Subcutaneous abdominal adipose tissue (tissue), 5 donors: Measurements from ENCODE around the gene RNF115.
"Not testable (repeated sequence)": the region's sequence is repeated elsewhere in the genome, so short reads cannot be mapped to it uniquely, and the experiment has no call there.

Experiments used
- H3K27ac ChIP-seq: one replicate; pipeline ENCODE4 v1.7.0; 2013; ENCODE audit warnings: low read depth, mild to moderate bottlenecking, inconsistent platforms, low read length, moderate library complexity
- H3K27me3 ChIP-seq, 5 donors: one replicate each; pipeline ENCODE4 v1.7.0; 2013; ENCODE audit warnings: low read length in 5 of 5, inconsistent platforms in 1 of 5; ENCODE audit not compliant: control insufficient read depth in 5 of 5, insufficient read depth in 4 of 5
- H3K36me3 ChIP-seq, 5 donors: one replicate each; pipeline ENCODE4 v1.7.0; 2013; ENCODE audit warnings: low read length in 5 of 5; ENCODE audit not compliant: control insufficient read depth in 5 of 5, insufficient read depth in 5 of 5
- H3K4me1 ChIP-seq, 5 donors: one replicate each; pipeline ENCODE4 v1.7.0; 2013; ENCODE audit warnings: low read length in 5 of 5, mild to moderate bottlenecking in 3 of 5, moderate library complexity in 1 of 5; ENCODE audit not compliant: control insufficient read depth in 5 of 5, insufficient read depth in 5 of 5
- H3K4me3 ChIP-seq, 5 donors: one replicate each; pipeline ENCODE4 v1.7.0; 2013; ENCODE audit warnings: low read length in 5 of 5, low read depth in 1 of 5
- H3K9ac ChIP-seq, 5 donors: one replicate each; pipeline ENCODE4 v1.7.0; 2013; ENCODE audit warnings: low read length in 5 of 5, mild to moderate bottlenecking in 4 of 5, moderate library complexity in 3 of 5
- H3K9me3 ChIP-seq, 5 donors: one replicate each; pipeline ENCODE4 v1.7.0; 2013; ENCODE audit warnings: low read length in 5 of 5; ENCODE audit not compliant: control insufficient read depth in 5 of 5
- donor health status: healthy.
- donor health status: healthy.
- donor health status: healthy.
- donor health status: healthy.
- donor health status: healthy.

Gene RNF115

DNA sequence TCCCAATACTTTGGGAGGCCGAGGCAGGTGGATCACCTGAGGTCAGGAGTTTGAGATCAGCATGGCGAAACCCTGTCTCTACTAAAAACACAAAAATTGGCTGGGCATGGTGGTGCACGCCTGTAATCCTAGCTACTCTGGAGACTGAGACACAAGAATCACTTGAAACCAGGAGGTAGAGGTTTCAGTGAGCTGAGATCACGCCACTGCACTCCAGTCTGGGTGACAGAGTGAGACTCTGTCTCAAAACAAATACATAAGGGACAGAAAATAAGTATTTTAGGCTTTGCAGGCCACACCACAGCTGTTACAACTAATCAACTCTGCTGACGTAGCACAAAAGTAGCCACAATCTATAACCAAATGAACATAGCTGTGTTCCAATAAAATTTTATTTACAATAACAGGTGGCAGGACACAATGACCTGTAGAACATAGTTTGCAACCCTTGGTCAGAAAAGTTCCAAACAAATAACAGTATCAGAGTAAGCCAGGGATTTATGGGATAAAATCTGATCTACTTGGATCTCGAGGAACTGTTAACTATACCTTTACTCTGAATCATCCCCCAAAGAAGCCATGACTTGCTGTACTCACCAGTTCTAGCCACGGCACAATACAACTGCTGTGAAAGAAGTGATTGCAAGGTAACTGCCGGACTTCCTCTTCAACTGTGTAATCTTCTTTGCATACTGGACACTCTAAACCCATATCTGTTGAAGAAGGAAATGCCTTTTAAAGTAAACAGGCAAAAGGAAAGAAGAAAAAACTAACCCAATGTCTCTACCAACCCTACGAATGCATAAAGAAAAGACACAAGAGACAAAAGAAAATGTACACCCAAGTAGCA lies 76.3 kb downstream of the RNF115 start:
- Histone ChIP-seq H3K36me3 (peaks cover 36 to 77% (median 70%) of the 10 kb centered on the region in 5 donors), H3K27me3 (no peaks in the 10 kb centered on the region), H3K4me3 (no peak overlapping the region), H3K4me1 (peaks cover 0 to 9% (median 6%) of the 10 kb centered on the region in 5 donors), H3K9me3 (no peaks in the 10 kb centered on the region), H3K9ac (no peak overlapping the region), H3K27ac (no peak overlapping the region)

DNA sequence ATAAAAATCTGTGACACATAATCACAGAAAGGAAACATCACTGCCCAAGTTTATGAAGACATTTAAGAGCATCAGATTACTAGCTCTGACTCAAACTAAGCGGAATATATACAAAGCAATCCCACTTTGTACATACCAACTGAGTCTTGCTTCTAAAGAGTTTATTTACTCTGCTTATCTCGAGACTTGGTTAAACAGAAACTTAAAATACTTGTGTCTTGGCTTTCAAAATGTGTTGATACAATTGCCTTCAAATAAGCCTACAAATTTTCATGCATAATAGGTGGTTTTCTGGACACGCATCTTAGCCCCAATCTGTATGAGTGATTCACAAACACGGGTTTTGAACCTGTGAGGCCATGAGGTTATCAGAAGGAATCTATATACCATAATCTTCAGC lies 83.6 kb downstream of the RNF115 start:
- Histone ChIP-seq H3K27me3 (no peaks in the 10 kb centered on the region), H3K36me3 (peaks cover 16 to 39% (median 26%) of the 10 kb centered on the region in 5 donors), H3K9me3 (no peaks in the 10 kb centered on the region), H3K4me1 (no peaks in the 10 kb centered on the region), H3K27ac (no peak overlapping the region), H3K4me3 (no peak overlapping the region), H3K9ac (no peak overlapping the region)

DNA sequence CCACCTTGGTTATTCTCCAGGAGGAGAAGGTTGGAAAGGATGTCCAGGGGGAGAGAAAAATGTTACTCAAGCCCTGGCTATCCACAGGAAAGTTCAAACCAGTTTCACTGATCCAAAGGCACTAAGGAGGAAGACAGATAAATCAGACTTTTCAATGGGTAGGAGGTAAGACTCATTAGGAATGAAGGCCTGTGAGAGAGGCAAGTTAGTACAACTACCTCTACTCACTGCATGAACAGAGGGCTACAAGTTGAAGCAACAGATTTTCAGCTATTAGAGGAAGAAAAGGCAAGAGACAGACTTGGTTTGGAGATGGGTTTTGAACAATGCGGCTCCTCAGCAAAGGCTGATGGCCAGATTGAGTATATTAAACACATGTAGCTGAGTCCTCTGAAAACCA lies 87.7 kb downstream of the RNF115 start:
- Histone ChIP-seq H3K27me3 (no peaks in the 10 kb centered on the region), H3K9ac (no peak overlapping the region), H3K4me1 (no peaks in the 10 kb centered on the region)

DNA sequence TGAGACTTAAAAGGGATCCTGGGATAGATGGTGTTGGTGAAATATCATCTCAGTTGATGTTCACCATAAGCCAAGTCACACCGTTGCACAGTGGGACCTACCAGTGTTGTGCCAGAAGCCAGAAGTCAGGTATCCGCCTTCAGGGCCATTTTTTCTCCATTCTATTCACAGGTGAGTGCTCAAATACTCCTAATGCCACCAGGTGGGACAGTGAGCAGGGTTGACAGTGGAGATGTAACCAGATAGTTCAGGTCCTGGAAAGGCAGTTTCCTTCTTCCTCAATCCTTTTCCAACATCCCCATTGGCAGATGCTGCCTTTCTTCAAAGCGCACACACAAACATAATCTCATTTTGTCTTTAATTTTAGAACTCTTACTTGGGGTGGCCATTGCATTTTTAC lies 93.0 kb downstream of the RNF115 start:
- H3K4me1 ChIP-seq, result peaks cover 0 to 6% (median 0%) of the 10 kb centered on the region in 5 donors
- no peak overlapping the region for H3K9ac ChIP-seq
- H3K4me3 ChIP-seq, result no peak overlapping the region
- no peaks in the 10 kb centered on the region for H3K27me3 ChIP-seq
- no peaks in the 10 kb centered on the region for H3K9me3 ChIP-seq
- no peak overlapping the region for H3K27ac ChIP-seq
- H3K36me3 ChIP-seq, result peaks cover 0 to 4% (median 0%) of the 10 kb centered on the region in 5 donors

More for the DNA sequence above, 87.7 kb downstream of the RNF115 start:
- Histone ChIP-seq H3K27ac (no peak overlapping the region), H3K9me3 (no peaks in the 10 kb centered on the region), H3K4me3 (no peak overlapping the region), H3K36me3 (peaks cover 0 to 5% (median 2%) of the 10 kb centered on the region in 5 donors)

DNA sequence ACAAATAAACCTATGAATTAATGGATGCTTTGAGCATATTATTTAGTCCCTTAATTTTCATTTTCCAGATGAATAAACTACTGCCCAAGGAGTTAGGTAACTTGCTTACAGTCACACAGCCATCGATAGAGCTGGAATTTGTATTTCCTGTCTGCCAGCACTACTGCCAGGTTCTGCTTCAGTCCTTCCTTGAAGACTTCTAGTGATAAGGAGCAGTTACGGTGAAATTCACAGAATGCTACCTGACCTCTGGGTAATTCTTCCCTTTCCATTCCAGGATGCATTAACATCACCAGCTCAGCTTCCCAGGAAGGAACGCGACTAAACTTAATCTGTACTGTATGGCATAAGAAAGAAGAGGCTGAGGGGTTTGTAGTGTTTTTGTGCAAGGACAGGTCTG lies 93.4 kb downstream of the RNF115 start:
- Histone ChIP-seq H3K4me1 (peaks cover 0 to 6% (median 0%) of the 10 kb centered on the region in 5 donors), H3K27me3 (no peaks in the 10 kb centered on the region)

GRCh38 chr1:145729666-145730436 lies 94.0 kb downstream of the RNF115 start:
- no peak overlapping the region for H3K27ac ChIP-seq
- H3K9ac ChIP-seq, result no peak overlapping the region
- H3K27me3 ChIP-seq, result no peaks in the 10 kb centered on the region
- peaks cover 0 to 6% (median 0%) of the 10 kb centered on the region in 5 donors for H3K4me1 ChIP-seq
- no peak overlapping the region for H3K4me3 ChIP-seq
- no peaks in the 10 kb centered on the region for H3K9me3 ChIP-seq
- peaks cover 0 to 4% (median 0%) of the 10 kb centered on the region in 5 donors for H3K36me3 ChIP-seq

More for the DNA sequence above, 93.4 kb downstream of the RNF115 start:
- H3K9ac ChIP-seq, result no peak overlapping the region
- no peak overlapping the region for H3K4me3 ChIP-seq
- peaks cover 0 to 4% (median 0%) of the 10 kb centered on the region in 5 donors for H3K36me3 ChIP-seq
- no peak overlapping the region for H3K27ac ChIP-seq
- no peaks in the 10 kb centered on the region for H3K9me3 ChIP-seq

- no peak overlapping the region for H3K9ac ChIP-seq
- H3K4me1 ChIP-seq, result peaks cover 0 to 6% (median 0%) of the 10 kb centered on the region in 5 donors
- H3K4me3 ChIP-seq, result no peak overlapping the region
- H3K27ac ChIP-seq, result no peak overlapping the region
- no peaks in the 10 kb centered on the region for H3K9me3 ChIP-seq
- peaks cover 0 to 4% (median 0%) of the 10 kb centered on the region in 5 donors for H3K36me3 ChIP-seq
- no peaks in the 10 kb centered on the region for H3K27me3 ChIP-seq
These were observed 94.7 kb downstream of the RNF115 start for GRCh38 chr1:145729196-145729595.

DNA sequence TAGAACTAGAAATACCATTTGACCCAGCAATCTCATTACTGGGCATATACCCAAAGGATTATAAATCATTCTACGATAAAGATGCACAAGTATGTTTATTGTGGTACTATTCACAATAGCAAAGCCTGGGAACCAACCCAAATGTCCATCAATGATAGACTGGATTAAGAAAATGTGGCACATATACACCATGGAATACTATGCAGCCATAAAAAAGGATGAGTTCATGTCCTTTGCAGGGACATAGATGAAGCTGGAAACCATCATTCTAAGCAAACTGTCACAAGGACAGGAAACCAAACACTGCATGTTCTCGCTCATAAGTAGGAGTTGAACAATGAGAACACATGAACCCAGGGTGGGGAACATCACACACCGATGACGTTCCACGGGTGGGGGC lies 97.7 kb downstream of the RNF115 start:
- H3K27ac ChIP-seq, H3K9me3 ChIP-seq, H3K27me3 ChIP-seq, H3K36me3 ChIP-seq, H3K4me3 ChIP-seq, H3K9ac ChIP-seq: not testable (repeated sequence)
- peaks cover 0 to 11% (median 5%) of the 10 kb centered on the region in 5 donors for H3K4me1 ChIP-seq

- no peak overlapping the region for H3K27ac ChIP-seq
These were observed 102.8 kb downstream of the RNF115 start for GRCh38 chr1:145720878-145721671.

More at GRCh38 chr1:145720878-145721671, 102.8 kb downstream of the RNF115 start:
- Histone ChIP-seq H3K4me3 (peak overlapping the region in 4 of 5 donors; percentile 3 to 50 (median 38)), H3K4me1 (peaks cover 0 to 13% (median 11%) of the 10 kb centered on the region in 5 donors), H3K9me3 (no peaks in the 10 kb centered on the region), H3K27me3 (peaks cover 0 to 12% (median 5%) of the 10 kb centered on the region in 5 donors), H3K9ac (peak overlapping the region in 1 of 5 donors; percentile 52), H3K36me3 (no peaks in the 10 kb centered on the region)
